Measurements from ENCODE around the gene PPP1R14B.

PPP1R14B gene

GRCh38 chr11:64223001-64223651, 23.6 kb downstream of the PPP1R14B start:
- in situ Hi-C loops (cut with HindIII; ENCODE audit: low sequenced_read_pairs), result loop anchor here (25.0 kb wide), 1 partner anchor 414 kb away; no protein-coding TSS in a partner anchor
- no peak overlapping the region for H3K4me3 ChIP-seq (ENCODE audit: low read depth, low read length)
- TF ChIP-seq CTCF (IDR thresholded peaks at IDR 0.05; ENCODE audit: low read depth, low read length, missing control alignments), result no peak
- no peak for DNase-seq (ENCODE audit: low read depth)

- TF ChIP-seq CTCF (IDR thresholded peaks at IDR 0.05; ENCODE audit: low read depth, low read length, missing control alignments), result no peak
- no peak overlapping the region for H3K4me3 ChIP-seq (ENCODE audit: low read depth, low read length)
- no peak for DNase-seq (ENCODE audit: low read depth)
- in situ Hi-C loops (cut with HindIII; ENCODE audit: low sequenced_read_pairs), result loop anchor here (25.0 kb wide), 1 partner anchor 415 kb away; no protein-coding TSS in a partner anchor
These were observed 24.1 kb downstream of the PPP1R14B start for GRCh38 chr11:64222651-64223000.

GRCh38 chr11:64220798-64221197, 25.9 kb downstream of the PPP1R14B start:
- in situ Hi-C loops (cut with HindIII; ENCODE audit: low sequenced_read_pairs), result loop anchor here (25.0 kb wide), 1 partner anchor 417 kb away; no protein-coding TSS in a partner anchor
- TF ChIP-seq CTCF (IDR thresholded peaks at IDR 0.05; ENCODE audit: low read depth, low read length, missing control alignments), result no peak
- no peak overlapping the region for H3K4me3 ChIP-seq (ENCODE audit: low read depth, low read length)
- DNase-seq (ENCODE audit: low read depth), result no peak

- TF ChIP-seq CTCF (IDR thresholded peaks at IDR 0.05; ENCODE audit: low read depth, low read length, missing control alignments), result no peak
- in situ Hi-C loops (cut with HindIII; ENCODE audit: low sequenced_read_pairs), result loop anchor here (25.0 kb wide), 1 partner anchor 417 kb away; no protein-coding TSS in a partner anchor
- DNase-seq (ENCODE audit: low read depth), result no peak
- no peak overlapping the region for H3K4me3 ChIP-seq (ENCODE audit: low read depth, low read length)
These were observed 26.5 kb downstream of the PPP1R14B start for GRCh38 chr11:64220271-64220670.

- in situ Hi-C loops (cut with HindIII; ENCODE audit: low sequenced_read_pairs), result loop anchor here (25.0 kb wide), 1 partner anchor 418 kb away; no protein-coding TSS in a partner anchor
- no peak overlapping the region for H3K4me3 ChIP-seq (ENCODE audit: low read depth, low read length)
These were observed 27.0 kb downstream of the PPP1R14B start for GRCh38 chr11:64219755-64220154.

GRCh38 chr11:64219354-64219684, 27.4 kb downstream of the PPP1R14B start:
- H3K4me3 ChIP-seq (ENCODE audit: low read depth, low read length), result no peak overlapping the region
- in situ Hi-C loops (cut with HindIII; ENCODE audit: low sequenced_read_pairs), result loop anchor here (25.0 kb wide), 1 partner anchor 418 kb away; no protein-coding TSS in a partner anchor
- no peak for TF ChIP-seq CTCF (IDR thresholded peaks at IDR 0.05; ENCODE audit: low read depth, low read length, missing control alignments)
- DNase-seq (ENCODE audit: low read depth), result no peak

More at GRCh38 chr11:64219755-64220154, 27.0 kb downstream of the PPP1R14B start:
- no peak for DNase-seq (ENCODE audit: low read depth)
- no peak for TF ChIP-seq CTCF (IDR thresholded peaks at IDR 0.05; ENCODE audit: low read depth, low read length, missing control alignments)

All from astrocyte of the cerebellum (primary cell).